ENCODE measurements around the gene STARD13.

STARD13 gene

DNA sequence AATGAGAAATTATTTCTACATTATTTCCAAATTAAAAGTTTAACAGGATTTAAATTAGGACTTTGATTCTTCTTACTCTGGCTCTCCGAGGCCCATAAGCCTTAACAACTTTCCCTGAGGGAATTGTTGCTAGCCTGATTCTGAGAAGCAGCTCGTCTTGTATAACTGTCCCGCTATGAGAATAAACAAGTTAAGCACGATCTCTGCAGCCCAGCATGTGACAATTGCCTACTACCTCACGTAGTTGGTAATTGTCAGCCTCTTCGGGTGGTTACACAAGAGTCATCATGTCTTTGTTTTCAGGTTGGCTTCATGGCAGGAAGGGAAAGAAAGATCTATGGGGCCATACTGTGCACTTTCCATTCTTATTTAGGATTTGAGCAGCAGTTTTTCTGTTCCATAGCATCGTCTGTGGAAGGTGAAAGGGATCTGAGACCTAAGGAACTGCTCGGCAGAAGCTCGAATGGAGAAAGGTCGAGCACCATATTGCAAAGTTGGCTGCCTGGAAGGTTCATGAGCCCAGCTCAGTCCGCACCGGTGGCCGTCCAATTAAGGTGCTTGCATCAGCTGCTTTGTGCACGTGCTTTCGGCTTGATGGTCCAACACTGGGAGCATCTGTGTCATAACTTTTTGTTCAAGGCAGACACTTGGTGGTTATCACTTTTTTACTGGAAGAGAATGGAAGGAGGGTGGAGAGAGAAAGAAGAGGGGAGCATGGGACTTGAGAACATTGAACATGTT lies 1.8 kb upstream of the STARD13 start:
- TF ChIP-seq, protein P1, sequence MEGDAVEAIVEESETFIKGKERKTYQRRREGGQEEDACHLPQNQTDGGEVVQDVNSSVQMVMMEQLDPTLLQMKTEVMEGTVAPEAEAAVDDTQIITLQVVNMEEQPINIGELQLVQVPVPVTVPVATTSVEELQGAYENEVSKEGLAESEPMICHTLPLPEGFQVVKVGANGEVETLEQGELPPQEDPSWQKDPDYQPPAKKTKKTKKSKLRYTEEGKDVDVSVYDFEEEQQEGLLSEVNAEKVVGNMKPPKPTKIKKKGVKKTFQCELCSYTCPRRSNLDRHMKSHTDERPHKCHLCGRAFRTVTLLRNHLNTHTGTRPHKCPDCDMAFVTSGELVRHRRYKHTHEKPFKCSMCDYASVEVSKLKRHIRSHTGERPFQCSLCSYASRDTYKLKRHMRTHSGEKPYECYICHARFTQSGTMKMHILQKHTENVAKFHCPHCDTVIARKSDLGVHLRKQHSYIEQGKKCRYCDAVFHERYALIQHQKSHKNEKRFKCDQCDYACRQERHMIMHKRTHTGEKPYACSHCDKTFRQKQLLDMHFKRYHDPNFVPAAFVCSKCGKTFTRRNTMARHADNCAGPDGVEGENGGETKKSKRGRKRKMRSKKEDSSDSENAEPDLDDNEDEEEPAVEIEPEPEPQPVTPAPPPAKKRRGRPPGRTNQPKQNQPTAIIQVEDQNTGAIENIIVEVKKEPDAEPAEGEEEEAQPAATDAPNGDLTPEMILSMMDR (IDR thresholded peaks at IDR 0.05) = no peak

DNA sequence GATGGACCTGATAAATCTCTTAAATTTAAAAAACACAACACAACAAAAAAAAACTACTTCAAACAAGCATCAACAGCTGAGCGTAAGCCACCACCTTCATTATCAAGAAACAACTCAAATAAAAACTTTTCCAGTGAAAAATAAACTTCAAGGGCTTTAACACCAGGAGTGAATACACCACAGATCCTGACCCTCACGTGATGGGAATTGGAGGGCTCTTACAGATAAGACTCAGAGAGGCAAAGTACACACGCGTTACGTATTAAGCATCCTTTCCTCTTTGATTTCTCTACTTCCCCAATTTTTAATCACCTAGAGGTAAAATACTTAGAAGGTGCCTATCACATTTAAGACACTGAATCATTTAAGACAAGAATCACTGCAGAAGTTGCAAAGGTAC lies 573 bp upstream of the STARD13 start:
- TF ChIP-seq, protein P1 (IDR thresholded peaks at IDR 0.05) = no peak

DNA sequence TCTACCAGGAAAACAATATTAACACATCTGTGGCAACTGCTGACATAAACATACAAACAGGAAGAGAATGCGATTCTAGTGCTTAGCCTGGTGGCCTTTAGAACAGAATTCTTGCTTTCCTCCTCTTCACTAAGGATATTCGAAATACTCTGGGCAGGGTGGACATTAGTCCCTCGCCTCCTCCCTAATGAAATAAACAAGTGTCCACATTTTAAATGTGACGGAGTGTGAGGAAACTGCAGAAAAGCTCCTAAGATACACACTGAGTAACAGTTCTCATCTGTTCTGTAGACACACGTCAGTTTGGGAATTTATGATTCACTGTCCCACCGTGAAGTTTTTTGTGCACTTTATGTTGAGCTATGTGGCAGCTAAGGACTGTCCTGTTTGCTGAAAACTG lies 639 bp downstream of the STARD13 start:
- TF ChIP-seq, protein P1 (IDR thresholded peaks at IDR 0.05) = no peak

DNA sequence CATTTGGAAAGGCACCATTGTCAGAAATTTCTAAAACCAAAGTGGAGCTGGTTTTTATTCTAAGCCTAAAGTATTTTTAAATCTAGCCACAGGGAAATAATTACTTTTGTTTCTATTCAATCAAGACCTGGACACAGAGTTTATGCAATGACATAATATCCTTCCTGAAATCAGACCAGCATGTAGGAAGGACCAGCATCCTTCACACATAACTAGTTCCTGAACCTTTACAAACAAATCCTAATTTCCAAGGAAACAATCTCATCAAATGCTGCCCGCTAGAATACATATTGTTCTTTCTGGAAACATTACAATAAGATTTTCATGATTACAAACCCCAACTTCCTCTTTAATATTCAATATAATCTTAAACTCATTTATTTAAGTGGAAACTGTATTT lies 1.5 kb downstream of the STARD13 start:
- TF ChIP-seq, protein P1 (IDR thresholded peaks at IDR 0.05) = no peak

GRCh38 chr13:33283195-33283911 lies 2.2 kb downstream of the STARD13 start:
- TF ChIP-seq, protein P1 (IDR thresholded peaks at IDR 0.05) = no peak

- TF ChIP-seq, protein P1 (IDR thresholded peaks at IDR 0.05) = no peak
Observed at GRCh38 chr13:33281951-33282595, 3.5 kb downstream of the STARD13 start.

DNA sequence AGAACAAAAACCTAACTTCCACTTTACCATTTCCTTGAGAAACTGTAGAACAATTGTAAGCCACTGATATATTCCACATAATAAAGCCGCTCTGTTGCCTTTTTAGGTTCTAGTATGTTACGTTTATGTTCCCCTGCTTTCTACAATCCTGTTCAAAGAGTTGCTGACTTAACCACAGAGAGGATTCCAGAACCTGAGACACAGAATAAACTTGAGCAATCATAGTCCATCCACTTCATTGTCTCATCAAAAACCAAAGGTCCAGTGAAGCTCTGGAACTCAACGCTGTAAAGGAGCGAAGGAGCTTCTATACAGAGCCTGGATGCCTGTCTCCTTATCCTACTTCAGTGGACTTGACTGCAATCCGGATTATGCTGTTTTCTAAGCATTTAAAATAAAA lies 4.6 kb downstream of the STARD13 start:
- TF ChIP-seq, protein P1 (IDR thresholded peaks at IDR 0.05) = no peak
